SK-N-SH treated with all-trans-retinoic acid at 6 μM for 48 hours (cell line): Measurements from ENCODE around the gene CASKIN1.

ENCODE experiments used
- CREB5 ChIP-seq: fragments of 250-450 bp; sonication (Bioruptor Pico); IDR thresholded peaks from 2 replicates; pipeline ENCODE4 v1.5.1; 2020; ENCODE audit warnings: low read depth, mild to moderate bottlenecking, moderate library complexity
- CSRNP3 ChIP-seq: fragments of 250-450 bp; sonication (Bioruptor Pico); IDR thresholded peaks from 2 replicates; pipeline ENCODE4 v1.5.1; 2021; ENCODE audit warnings: mild to moderate bottlenecking, moderate library complexity
- OSR1 ChIP-seq: fragments of 250-450 bp; sonication (Bioruptor Pico); IDR thresholded peaks from 2 replicates; pipeline ENCODE4 v1.8.0; 2022; ENCODE audit warnings: moderate library complexity, mild to moderate bottlenecking, inconsistent platforms
- PATZ1 ChIP-seq: fragments of 250-450 bp; sonication (Bioruptor Pico); IDR thresholded peaks from 2 replicates; pipeline ENCODE4 v1.8.0; 2020; ENCODE audit warnings: mild to moderate bottlenecking, moderate library complexity, borderline replicate concordance
- PPARA ChIP-seq: fragments of 250-450 bp; sonication (Bioruptor Pico); IDR thresholded peaks from 2 replicates; pipeline ENCODE4 v1.5.0; 2020; ENCODE audit warnings: mild to moderate bottlenecking, borderline replicate concordance
- RARB ChIP-seq: fragments of 250-450 bp; sonication (Bioruptor Pico); IDR thresholded peaks from 2 replicates; pipeline ENCODE4 v1.8.0; 2021; ENCODE audit warnings: mild to moderate bottlenecking, moderate library complexity
- SNAI2 ChIP-seq: fragments of 250-450 bp; sonication (Bioruptor Pico); IDR thresholded peaks from 2 replicates; pipeline ENCODE4 v1.5.0; 2020; ENCODE audit warnings: mild to moderate bottlenecking, moderate library complexity
- TCF4 ChIP-seq: fragments of 250-450 bp; sonication (Bioruptor Pico); IDR thresholded peaks from 2 replicates; pipeline ENCODE4 v1.8.0; 2021; ENCODE audit warnings: mild to moderate bottlenecking, moderate library complexity, borderline replicate concordance
- TOX ChIP-seq: fragments of 250-450 bp; sonication (Bioruptor Pico); IDR thresholded peaks from 2 replicates; pipeline ENCODE4 v1.8.0; 2021; ENCODE audit warnings: mild to moderate bottlenecking, moderate library complexity, borderline replicate concordance
- ZFP3 ChIP-seq: fragments of 250-450 bp; sonication (Bioruptor Pico); IDR thresholded peaks from 2 replicates; pipeline ENCODE4 v1.5.0; 2020; ENCODE audit warnings: mild to moderate bottlenecking, moderate library complexity
- ZFP30 ChIP-seq: fragments of 450-650 bp; formaldehyde crosslinking; IDR thresholded peaks from 2 replicates; pipeline ENCODE4 v1.5.0; 2022; ENCODE audit warnings: mild to moderate bottlenecking, moderate library complexity
- ZNF8 ChIP-seq: fragments of 450-650 bp; formaldehyde crosslinking; IDR thresholded peaks from 2 replicates; pipeline ENCODE4 v1.5.0; 2020; ENCODE audit warnings: mild to moderate bottlenecking, moderate library complexity

- TF ChIP-seq TCF4 (no peak), ZNF8 (CRISPR knock-in tag) (no peak), OSR1 (no peak), PATZ1 (CRISPR knock-in tag) (no peak), TOX (CRISPR knock-in tag) (no peak), ZFP30 (CRISPR knock-in tag) (no peak), SNAI2 (CRISPR knock-in tag) (no peak), CSRNP3 (CRISPR knock-in tag) (no peak), PPARA (no peak), CREB5 (no peak), RARB (CRISPR knock-in tag) (no peak), ZFP3 (CRISPR knock-in tag) (no peak)
Observed at GRCh38 chr16:2149630-2150417, 46.6 kb downstream of the CASKIN1 start.
